GM12864 (cell line): Measurements from ENCODE around the gene SPATA9.

Experiments used
- DNase-seq: peaks from one replicate; pipeline ENCODE4 v3.0.0-alpha.2; 2011; ENCODE audit warnings: low read depth
- H3K4me3 ChIP-seq: 2 replicates; pipeline ENCODE4 v1.5.1; 2011; ENCODE audit warnings: mild to moderate bottlenecking, low read depth, low read length, control low read depth
- TF ChIP-seq, protein P1 (sequence below): IDR thresholded peaks from 2 replicates; pipeline ENCODE4 v1.5.1; 2011; ENCODE audit warnings: low read depth, mild to moderate bottlenecking, moderate library complexity, low read length, control low read depth, inconsistent platforms; ENCODE audit errors: missing control alignments

The SPATA9 gene

DNA sequence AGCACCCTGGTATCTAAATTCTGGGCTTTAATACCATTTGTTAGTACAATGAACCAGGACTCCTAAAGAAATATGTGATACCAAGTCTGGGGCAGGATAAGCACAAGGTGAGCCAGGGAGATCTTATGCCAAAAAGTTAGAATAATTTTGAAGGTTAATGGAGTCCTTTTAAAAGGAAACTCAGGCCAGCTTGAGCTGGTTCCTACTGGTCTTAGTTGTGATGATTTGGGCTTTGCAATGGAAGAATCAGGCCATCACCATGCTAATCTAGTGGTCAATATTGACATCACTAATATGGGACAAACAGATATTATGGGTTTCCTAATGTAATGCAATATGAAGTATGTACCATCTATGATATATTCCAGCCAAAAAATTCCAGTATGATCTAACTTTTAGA is 7.5 kb upstream of the SPATA9 start:
- TF ChIP-seq, protein P1, sequence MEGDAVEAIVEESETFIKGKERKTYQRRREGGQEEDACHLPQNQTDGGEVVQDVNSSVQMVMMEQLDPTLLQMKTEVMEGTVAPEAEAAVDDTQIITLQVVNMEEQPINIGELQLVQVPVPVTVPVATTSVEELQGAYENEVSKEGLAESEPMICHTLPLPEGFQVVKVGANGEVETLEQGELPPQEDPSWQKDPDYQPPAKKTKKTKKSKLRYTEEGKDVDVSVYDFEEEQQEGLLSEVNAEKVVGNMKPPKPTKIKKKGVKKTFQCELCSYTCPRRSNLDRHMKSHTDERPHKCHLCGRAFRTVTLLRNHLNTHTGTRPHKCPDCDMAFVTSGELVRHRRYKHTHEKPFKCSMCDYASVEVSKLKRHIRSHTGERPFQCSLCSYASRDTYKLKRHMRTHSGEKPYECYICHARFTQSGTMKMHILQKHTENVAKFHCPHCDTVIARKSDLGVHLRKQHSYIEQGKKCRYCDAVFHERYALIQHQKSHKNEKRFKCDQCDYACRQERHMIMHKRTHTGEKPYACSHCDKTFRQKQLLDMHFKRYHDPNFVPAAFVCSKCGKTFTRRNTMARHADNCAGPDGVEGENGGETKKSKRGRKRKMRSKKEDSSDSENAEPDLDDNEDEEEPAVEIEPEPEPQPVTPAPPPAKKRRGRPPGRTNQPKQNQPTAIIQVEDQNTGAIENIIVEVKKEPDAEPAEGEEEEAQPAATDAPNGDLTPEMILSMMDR: no peak
- no peak for DNase-seq
- H3K4me3 ChIP-seq: no peak overlapping the region

DNA sequence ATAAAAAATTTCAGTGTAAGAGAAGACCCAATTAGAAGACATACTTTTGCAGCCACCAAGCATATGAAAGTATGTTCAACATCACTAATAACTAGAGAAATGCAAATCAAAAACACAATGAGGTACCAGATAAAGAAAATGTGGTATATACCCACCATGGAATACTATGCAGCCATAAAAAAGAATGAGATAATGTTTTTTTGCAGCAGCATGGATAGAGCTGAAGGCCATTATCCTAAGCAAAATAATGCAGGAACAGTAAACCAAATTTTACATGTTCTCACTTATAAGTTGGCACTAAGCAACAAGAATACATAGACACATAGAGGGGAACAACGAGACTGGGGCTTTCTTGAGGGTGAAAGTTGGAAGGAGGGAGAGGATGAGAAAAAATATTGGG is 6.9 kb upstream of the SPATA9 start:
- TF ChIP-seq, protein P1: no peak
- no peak for DNase-seq
- H3K4me3 ChIP-seq: no peak overlapping the region

DNA sequence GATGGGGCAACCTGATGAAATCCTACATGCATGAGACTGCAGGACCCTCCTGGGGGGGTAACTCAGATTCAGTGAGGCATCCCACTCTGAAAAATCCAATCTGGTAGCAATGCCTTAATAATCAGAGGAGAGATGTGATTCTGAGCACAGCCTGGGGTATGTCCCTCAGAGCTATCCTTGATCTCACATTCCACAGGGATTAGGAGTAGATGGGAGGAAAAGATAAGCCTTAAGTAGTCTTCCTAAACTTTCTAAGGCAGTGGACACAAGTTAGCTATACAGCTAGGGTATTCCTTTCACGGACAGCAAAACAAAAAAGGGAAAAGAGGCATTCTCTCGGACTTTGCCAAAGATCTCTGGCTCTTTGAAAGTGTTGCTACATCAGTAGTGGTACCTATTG is 3.9 kb upstream of the SPATA9 start:
- TF ChIP-seq, protein P1: no peak
- DNase-seq: no peak
- no peak overlapping the region for H3K4me3 ChIP-seq

DNA sequence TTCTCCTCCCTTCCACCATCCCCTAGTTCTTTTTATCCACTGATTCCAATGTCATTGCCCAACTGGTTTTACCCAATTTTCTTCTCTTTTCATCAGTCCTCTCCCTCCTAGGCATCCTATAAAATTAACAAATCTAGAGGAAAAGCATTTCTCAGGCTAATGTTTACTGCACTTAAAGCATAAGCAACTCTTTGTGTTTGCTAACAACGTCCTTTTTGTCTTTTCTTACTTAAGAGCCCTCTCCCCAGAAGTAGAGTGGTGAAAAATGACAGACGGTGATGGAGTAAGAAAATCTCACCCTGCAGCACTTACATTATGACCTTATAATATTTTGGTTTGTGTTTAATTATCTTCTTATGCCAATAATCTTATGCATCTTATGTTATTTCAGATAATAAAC is 1.6 kb upstream of the SPATA9 start:
- DNase-seq: no peak
- H3K4me3 ChIP-seq: no peak overlapping the region
- TF ChIP-seq, protein P1: no peak

DNA sequence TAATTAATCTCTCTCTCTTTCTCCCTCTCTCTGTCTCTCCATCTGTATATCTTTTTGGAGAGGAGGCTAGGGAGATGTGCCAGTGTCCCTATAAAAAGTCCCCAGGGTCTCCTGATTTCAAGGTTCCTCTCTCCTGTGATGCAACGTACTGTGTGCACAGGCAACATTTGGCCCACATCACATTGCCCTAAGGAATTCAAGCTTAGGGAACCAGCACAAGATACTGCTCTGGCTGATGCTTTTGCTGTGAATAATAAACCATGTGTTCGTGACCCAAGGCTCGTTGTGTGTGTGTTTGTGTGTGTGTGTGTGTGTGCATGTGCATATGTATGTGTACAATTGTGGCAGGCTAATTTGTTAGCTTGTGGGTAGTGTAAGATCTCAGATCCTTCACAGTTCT is 9.7 kb downstream of the SPATA9 start:
- H3K4me3 ChIP-seq: no peak overlapping the region
- no peak for DNase-seq
- TF ChIP-seq, protein P1: no peak

DNA sequence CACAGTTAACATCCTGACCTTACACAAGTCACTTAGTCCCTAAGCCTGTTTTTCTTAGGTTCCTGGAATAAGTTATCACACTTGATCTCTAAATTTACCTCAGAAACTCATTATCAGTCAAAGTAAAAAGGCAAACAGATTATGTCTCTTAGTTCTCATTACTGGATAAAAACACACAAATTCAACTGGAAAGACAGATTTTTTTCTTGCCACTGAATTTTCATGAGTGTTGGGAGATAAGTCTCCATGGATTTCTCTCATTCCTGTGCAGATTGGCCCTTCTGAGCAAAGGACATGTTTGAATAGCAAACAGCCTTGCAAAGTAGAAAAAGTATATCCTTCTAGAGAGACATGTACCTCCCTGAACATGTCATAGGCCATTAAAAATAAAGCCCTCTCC is 10.2 kb downstream of the SPATA9 start:
- no peak for DNase-seq
- H3K4me3 ChIP-seq: no peak overlapping the region
- TF ChIP-seq, protein P1: no peak

DNA sequence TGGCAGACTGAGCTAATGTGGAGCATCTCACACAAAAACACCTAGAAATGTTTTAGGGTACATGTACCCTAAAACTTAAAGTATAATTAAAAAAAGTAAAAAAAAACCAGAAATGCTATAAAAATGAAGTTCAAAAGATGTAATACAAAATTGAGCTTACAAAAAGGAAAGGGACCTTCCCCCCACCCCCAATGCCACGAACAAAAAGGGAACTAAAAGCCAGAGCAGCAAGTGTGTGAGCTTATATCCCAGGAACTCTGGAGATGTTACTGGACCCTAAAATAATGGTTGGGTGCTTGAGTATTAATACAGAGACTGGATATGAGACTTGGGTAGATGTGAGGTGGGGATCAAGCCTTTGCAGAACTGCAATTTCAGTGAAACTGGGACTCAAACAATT is 11.0 kb downstream of the SPATA9 start:
- TF ChIP-seq, protein P1: no peak
- no peak overlapping the region for H3K4me3 ChIP-seq
- no peak for DNase-seq
